NCI-H128 (cell line): ENCODE results near the gene HSH2D.
A peak's percentile ranks its signal among the peaks of the same experiment; 100 is the strongest.

Experiments
- DNase-seq: peaks from one replicate; lab custom pipeline; 2025; ENCODE audit not compliant: unreplicated experiment; lab: John Stamatoyannopoulos, UW

The HSH2D gene

DNA sequence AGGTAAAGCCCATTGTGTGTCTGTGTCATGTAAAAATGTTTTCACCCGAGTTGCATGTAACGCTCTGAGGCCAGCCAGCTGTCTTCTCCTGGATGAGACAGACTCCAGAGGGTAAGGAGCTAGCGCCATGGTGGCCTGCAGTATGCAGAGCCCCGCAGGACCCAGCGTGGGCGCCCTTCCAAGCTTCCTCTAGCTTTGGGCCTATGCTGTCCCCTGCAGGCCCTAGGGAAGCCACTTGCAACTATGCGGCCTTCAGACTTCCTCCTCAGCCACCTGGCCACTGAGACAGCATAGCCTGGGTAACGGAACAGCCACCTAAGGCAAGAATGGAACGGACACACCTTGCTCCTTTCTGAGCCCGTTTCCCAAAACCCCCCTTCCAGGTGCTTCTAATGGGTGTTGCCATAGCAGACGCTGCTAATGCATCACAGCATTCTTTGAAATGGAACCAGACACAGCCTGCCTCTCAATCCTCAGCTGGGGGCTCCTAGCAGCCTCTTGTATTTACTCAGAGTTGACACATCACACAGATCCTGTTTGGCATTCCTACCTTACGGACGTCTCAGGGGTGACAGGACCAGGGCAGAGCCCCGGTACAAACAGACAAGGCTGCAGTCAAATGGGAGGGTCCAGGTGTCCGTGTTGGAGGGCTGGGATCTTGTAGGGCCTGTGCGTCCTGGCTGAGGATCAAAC is 47.9 kb downstream of the HSH2D start:
- DNase-seq: no peak

DNA sequence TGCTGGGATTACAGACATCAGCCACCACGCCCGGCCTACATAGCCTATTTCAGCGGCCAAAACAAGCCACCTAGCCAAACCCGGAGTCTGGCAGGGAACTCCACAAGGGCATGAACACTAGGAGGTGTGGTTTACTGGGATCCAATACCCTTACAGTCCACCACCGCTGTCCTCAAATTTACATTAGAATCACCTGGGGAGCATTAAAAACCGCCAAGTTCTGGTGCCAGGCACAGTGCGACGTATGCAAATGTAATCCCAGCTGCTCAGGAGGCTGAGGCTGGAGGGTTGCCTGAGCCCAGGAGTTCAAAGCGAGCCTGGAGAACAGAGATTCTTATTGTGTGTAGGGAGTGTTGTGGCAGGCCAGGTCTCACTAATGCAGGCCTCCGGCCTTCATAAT is 50.0 kb downstream of the HSH2D start:
- no peak for DNase-seq

DNA sequence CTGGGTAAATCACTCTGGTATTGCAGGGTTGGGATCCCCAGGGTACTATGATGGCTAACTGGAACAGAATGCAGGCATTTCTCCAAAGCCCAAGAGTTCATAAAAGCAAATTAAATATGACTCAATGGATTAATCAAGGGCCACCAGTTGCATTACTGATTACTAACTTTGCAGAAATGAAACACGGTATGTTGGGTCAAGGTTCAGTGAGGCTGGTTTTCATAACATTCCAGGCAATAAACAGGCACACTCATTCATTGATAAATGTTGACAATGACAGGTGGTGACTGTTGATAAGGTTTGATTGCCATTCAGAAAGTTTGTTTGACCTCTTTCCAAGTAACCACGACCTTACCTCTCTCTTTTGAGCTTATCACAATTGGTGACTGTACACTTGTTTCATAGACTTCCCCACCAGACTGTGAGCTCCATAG is 53.7 kb downstream of the HSH2D start:
- DNase-seq: no peak

DNA sequence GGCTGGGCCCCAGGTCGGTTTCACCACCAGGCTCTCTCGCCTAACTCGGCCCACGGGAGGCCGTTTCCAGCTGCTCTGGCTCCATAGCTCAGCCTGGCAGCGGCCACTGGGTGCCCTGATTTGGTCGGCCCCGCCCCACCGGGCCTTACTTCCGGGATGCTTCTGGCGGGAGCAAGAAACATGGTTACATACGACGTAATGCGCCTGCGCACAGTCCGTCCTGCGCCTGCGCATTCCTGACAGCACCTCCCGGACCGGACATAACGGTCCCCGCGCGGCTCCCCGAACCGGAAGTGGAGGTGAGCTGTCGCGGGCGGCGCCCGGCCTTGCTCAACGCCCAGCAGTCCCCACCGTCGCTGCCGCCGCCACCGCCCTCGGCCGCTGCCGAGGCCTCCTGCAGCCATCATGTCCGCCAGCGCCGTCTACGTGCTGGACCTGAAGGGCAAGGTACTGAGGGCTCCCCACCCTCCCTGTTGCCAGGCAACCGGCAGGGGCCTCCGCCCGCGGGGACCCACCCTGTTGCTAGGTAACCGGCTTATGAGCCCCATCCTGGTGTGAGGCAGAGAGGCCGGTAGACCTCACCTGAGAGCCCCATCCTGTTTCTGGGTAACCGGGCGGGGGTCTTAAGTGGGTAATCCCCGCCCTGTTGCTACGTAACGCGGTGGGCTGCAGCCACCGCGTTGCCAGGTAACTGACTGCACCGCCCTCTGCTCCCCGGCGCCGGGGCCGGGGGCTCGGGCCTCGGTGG is 54.3 kb downstream of the HSH2D start, which contains the start of gene AP1M1:
Gene AP1M1, plus strand, starts transcription at position 290 of the 748 bp plus-strand sequence. Its CDS starts 116 bp downstream, at position 406.
- DNase-seq: peak; percentile 96

DNA sequence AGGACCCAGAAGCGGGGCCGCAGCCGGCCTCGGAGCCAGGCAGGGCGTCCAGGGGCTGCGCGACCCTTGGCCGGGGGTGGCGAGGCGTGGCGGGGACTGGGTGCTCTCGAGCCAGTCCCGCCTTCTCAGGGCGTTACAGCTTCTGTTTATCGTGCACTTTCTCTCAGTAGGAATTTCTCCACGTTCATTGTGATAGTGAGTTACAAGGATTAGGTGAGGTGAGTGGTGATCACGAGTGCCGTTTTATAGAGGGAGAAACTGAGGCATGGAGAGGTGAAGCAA is 54.8 kb downstream of the HSH2D start:
- DNase-seq: no peak

DNA sequence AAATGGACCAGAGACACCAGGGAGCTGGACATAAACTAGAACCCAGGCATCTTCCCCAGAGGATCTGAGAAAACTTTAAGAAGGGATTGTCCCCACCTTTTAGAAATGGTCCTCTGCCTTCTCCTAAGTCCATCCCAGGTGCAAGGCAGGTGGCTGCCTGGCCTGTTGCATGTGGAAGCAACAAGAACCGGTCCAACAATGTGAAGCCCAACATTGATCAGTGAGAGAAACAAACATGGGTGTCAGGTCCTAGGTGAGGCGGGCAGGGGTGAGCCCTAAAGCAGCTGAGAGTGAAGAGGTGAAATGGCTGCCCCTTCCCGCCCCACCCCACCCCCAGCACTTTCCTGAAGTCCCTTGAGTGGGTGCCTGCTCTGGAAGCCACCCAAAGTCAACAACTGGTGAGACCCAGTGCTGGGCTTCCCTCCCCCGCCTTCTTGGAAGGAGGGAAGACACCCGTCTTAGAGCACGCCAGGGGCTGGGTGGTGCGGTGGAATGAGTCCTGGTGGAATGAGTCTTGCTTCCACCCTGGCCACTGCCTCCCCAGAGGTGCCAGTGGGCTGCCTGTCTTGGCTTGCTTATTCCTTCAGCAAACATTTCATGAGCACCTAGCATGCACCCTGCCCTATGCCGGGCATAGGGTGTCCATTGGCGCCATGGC is 55.9 kb downstream of the HSH2D start:
- DNase-seq: no peak

DNA sequence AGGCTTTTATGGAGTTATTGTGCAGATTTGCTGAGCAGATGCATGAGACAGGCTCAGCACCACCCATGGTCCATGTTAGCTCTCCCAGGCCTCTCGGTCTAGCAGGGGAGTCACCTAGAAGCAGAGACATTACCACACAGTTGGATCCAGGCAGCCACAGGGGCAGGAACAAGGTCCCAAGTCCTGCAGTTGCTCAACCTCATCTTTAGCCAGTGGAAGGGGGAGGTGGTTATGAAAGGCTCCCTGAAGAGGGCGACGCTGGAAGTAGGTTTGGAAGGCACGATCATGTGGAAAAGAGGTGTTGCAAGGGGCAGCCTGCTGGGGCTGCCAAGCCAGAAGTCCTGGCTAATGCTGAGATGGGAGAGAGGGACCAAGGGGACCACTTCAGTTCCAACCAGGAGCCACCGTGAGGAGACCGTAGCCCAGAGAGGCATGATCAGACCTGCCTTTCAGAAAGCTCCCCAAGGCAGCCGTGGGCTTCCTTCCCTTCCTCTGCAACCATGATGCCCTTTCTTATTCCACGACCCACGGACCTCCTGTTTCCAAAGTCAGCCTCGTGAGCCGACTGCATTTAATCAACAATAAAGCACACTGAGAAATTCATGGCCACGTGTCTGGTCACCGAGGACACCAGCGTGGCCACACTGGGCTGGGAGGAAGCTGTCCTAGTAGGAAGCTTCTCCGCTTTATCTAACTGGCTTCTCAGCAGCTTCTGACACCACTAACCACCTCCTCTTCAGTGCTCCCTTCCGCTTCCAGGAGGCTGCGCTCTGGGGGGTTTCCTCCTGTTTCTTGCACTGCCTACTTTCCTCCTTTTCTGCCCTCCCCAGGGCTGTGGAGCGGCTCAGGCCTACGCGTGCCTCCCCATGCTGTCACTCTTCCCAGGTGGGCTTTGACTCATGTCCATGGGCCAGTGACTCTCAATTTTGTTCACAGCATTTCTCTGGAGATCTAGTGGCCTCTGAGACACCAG is 56.8 kb downstream of the HSH2D start:
- DNase-seq: no peak

DNA sequence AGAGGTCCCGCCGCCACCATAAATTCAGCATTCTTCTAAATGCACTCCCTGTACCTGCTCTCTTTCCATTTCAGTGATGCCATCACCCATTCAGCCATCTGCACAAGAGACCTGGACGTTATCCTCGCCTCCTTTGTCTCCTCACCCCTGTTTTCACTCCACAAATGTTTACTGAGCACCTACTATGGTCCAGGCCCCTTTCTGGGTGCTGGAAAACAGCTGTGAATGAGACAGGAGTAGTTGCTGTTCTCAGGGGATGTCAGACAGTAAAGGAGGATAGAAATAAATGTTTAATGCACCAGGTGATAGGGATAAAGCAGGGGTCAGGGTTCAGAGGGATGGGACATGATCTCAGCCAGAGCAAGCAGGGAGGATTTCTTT is 57.5 kb downstream of the HSH2D start:
- DNase-seq: no peak

DNA sequence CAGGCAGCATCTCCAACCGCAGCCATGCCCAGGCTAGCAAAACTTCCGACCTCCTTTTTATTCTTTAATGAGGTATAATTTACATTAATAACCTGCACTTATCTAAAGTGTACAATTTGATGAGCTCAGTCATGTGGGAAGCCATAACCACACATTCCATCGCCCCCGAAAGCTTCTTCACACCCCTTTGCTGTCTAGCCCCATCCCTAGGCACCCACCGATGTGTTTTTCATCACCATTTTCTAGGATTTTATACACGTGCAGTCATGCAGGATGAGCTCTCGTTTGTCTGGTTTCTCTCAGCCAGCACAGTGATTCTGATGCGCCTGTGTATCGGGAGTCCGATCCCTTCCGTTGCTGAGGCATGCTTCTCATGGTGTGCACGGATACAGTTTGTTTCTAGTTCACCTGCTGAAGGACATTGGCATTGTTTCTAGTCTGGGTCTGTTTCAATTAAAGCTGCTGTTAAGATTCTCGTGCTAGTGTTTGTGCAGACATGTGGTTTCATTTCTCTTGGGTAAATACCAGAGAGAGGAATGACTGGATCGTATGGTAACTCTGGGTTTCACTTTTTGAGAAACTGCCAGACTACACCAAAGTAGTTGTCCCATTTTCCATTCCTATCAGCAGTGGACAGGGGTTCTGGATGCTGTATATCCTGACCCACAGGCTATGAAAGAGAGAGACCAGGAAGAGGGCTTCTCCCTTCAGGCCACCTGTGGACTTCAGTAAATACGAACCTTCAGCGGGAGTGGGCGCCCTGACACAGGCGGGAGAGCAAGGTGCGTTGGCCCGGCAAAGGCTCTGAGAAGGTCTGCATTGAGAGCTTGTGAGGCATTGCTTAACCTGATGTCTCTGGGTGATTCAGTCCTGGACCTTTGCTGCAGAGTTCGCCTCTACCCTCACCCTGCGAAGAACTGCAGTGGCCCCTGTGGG is 59.1 kb downstream of the HSH2D start:
- no peak for DNase-seq

DNA sequence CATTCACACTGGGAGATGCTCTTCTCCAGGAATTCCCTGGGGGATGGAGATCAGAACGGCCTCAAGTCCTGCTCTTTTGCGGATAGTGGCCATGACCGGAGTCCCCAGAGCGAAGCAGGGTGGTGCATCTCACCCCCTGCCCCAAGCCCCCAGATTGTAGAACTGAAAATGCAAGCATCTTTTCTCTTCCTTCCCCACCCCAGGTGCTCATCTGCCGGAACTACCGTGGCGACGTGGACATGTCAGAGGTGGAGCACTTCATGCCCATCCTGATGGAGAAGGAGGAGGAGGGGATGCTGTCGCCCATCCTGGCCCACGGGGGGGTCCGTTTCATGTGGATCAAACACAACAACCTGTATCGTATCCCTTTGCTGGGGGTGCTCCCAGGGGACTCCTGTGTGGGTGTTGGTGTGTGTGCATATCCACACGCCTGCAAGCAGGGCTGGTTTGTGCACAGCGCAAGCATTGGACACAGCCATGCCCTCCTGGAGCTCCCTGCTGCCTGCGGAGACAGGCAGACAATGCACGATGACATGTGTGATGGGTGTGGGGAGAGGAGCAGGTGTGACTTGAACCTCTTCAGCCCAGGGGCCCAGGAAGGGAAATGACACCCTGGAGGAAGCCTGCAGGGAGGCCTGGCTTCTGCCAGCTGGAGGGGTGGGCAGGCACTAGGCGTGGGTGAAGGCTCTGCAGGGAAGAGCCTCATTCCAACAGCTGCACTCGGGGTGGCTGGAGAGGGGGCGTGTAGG is 59.9 kb downstream of the HSH2D start:
- no peak for DNase-seq

DNA sequence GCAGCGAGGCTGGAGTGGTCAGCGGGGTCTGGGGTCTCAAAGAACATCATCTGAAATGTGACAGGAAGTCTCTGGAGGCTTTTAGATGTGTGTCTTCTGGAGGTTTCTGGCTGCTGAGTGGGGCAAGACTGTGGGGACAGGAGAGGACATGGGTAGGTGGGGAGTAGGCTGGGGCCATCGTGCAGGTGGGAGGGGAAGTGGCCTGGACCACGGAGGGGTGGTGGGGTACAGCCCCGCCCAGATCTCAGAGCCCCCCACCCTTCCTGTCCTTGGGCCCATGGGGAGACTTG is 60.5 kb downstream of the HSH2D start:
- DNase-seq: no peak

DNA sequence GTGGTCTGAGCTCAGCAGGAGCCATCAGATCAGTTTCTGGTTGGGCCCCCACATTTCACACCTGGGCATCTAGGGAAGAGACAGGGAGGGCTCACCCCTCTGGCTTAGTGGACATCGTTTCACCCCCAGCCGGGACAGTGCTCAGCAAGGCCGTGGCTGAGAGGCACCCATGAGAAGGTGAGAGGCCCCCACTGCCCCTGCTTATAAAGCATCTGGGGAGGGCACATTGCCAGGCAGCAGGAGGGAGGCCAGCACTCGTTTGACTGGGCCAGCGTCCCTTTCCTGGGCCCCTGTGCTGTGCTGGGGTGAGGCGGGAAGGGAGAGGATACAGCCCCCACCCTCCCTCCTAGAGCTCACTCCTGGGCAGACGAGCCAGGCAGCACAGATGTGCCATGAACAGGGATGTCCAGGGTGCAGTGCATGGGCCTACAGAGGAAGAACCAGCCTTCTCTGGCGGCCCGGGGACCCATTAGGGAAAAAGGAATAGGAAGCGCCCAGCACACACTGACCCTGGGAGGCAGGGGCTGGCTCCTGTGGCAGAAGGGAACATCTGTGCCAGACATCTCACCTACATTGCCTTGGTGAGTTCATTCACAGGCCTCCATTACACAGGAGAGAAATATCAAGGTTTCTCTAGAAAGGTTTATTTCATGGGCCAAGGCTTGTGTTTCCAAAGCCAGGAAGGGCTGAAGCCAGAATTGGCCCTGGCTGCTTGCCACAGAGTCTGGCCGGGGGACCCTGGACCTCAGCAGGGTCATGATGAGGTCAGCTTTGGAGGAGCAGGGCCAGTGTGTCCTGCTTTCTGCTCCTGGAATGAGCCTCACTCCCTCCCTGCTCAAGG is 61.9 kb downstream of the HSH2D start:
- no peak for DNase-seq

DNA sequence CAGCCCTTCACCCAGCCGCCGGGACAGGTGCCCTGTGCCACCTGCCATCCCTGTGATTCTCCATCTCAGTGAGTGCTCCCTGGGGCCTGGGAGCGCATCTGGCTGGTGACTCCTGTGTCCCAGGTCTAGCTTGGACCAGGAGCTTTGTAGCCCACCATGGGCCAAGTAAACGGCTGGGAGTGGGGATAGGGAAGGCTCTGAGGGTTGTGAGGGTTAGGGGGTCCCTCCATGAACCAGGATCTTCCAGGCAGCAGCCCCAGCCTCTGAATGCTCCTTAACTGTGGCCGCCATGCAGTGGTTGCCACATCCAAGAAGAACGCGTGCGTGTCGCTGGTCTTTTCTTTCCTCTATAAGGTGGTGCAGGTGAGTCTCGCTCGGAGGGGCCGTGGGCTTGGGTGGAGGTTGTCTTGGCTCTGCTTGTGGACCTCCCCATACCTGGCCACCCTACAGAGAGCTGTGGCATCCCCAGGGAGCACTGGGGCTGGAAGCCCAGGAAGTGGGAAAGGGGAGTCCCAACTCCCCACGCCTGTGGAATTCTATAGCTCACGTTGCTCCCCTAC is 62.6 kb downstream of the HSH2D start:
- DNase-seq: no peak

DNA sequence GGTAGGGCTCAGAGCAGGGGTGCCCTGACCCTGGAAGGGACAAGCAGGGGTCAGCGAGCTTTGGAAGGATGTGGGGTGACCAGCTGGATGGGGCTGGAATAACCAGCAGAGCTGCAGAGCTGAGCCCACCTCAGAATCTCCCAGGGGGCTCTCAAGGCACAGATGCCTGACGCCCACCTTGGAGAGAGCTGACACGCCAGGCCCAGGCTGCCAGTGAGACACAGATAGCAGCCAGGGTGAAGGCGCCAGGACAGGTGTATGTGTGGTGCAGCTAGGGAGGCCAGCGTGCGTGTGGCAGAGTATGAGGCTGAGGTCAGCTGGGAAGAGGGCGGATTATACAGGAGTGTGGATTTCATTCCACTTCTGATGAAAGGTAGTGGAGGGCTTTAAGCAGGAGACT is 63.2 kb downstream of the HSH2D start:
- DNase-seq: no peak

DNA sequence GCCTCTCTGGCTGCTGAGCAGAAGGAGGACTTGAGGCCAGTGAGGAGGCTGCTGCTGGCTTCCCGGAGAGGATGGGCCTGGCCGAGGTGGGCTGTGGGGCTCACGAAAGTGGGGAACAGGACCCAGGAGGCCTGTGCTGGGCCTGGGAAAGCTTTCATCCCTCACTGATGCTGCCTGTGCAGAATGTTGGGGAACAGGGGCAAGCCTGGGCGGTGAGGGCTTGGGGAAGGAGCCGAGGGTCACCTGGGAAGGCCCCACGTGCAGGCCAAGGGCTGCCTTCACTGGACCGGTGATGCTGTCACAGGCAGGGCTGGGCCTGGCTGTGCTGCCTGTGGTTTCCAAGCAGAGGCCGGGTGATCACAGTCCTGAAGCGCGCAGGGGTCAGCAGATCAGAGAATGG is 63.6 kb downstream of the HSH2D start:
- no peak for DNase-seq

DNA sequence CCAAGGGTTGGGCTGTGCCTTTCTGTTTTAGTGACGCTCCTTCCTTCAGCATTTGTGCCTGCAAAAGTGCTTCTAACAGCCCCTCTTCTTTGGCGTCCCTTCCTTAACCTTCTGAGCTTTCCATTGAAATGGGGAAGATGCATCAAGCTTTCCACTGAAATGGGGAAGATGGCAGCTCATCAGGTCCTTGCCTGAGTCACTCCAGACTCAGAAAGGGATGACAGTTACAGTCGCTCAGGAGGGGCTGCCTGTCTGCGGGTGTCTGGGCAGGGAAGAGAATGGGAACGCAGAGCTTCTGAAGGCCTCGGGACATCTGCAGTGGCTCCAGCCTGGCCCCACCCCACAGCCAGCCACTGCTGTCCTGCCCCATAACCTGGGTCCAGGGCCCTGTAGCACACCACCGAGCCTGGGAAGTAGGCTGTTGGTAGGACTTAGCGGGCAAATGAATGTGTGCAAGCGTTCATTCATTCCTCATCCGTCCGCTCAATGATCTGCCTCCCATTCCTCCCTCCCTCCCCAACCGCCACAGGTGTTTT is 64.1 kb downstream of the HSH2D start:
- DNase-seq: no peak
